NCI-H2196 treated with DMSO at 0.1 percent for 48 hours (cell line): ENCODE results near the gene AGAP9.
"Not testable (repeated sequence)": the region's sequence is repeated elsewhere in the genome, so short reads cannot be mapped to it uniquely, and the experiment has no call there.

Experiments used
- DNase-seq: peaks from one replicate; lab custom pipeline; 2025; ENCODE audit not compliant: unreplicated experiment; lab: John Stamatoyannopoulos, UW

The AGAP9 gene

DNA sequence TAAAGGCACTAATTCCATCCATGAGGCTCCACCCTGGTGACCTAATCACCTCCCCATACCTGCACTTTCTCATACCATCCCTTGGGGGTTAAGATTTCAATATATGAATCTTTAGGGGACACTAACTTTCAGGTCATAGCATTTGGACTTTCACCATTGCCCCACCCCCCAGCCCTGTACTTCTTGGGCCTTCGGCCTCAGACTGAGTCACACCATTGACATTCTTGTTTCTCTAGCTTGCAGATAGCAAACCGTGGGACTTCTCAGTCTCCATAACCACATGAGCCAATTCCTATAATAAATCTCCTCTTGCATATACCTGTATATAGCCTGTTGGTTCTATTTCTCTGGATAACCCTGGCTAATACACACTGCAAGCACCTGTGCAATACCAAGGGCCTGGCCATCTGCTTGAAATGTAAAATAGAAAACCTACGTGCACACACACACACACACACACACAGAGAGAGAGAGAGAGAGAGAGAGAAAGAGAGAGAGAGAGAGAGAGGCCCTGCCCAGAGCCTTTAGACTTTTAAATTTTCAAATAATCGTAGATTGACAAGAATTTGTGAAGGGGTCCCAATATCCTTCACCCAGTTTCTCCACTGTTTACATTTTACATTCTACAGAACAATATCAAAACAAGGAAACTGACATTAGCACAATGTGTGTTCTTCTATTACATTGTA lies 64.8 kb downstream of the AGAP9 start:
- no peak for DNase-seq

DNA sequence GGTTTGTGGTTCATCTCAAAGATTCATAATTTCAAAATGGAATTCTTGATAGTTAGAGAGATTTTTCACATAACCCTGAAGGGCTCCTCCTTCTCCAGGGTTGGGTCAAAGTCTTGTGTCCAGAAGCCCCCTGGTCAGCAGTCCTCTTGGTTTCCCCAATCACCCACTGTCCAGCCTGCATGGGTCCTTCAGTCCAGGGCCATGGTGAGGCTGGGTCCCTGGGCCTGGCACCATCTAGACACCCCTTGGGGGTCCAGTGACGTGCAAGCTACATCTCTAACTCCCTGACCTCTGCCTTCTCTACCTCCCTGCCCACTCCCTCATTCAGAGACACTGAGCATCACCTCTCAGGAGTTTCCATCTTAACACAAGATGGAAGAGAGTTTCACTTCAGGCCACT lies 65.6 kb downstream of the AGAP9 start:
- DNase-seq: no peak

DNA sequence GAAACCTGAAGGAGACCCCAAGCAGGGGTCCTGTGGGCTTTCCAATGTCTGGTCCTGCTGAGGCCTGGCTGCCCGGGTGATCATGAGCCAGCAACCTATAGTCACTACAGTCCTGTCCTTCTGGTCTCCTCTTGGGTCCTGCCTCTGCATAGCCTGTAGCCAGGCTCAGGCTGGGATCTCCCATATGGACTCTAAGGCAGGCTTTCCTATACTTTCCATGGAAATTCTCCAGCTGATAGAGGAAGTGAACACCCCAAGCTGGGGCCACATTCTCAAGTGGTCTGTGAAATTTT lies 66.0 kb downstream of the AGAP9 start:
- no peak for DNase-seq

DNA sequence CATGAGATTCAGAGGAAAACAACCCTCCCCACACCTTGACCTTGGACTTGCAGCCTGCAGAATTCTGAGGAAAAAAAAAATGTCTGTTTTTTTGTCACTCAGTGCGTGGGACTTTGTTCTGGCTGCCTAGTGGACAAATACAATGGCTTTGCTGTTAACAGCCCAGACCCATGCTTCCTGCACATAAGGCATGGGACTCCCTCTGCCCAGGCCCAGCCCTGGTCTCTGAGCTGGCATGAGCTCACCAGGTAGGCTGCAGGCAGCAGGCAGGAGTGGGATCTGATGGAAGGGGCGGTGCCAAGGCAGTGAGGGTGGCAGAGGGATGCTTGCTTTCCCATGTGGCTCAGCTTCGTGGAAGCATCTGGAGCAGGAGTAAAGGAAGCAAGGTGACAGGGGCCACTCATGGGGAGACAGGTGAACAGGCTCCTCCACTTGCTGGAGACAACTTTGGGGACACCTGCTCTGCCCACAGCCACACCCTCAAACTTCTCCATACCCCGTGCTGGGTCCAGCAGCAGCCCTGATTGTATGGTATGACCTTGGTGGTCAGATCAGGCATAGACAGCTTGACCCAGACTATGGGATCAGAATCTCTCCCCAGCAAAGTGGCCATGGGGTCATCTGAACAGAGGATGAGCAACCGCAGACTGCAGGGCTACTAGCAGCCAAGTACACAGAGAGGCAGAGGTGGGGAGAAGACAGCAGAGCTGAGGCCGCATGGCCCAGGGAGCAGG lies 66.5 kb downstream of the AGAP9 start:
- no peak for DNase-seq

DNA sequence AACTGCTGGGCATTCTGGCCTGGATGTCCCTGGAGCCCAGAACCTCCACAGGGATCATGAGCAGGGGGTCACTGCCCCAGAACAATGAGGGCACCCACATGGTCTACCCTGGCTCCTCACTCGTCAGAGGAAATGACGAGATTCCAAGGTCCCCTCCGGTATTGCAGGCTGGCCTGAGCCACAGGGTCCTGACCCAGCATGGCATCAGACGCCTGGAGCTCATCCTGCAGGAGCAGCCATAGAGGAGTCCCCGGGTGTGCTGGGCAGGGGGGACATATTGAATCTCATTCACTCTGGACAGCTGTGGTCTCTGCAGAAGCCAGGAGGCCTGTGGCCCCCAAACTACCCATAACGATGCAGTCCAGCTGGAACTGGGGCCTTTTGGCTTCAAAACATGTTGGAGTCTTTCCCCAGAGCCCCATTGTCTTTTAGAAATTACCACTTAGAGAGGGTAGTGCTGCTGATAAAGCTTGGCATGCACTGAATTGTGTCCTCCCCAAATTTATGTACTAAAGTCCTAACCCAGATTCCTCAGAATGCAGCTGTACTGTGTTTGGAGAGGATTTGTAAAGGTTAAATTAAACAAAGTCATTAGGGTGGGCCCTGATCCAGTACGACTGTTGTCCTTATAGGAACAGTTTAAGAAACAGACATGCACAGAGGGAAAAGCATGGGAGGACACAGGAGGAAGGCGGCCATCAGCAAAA lies 67.2 kb downstream of the AGAP9 start:
- DNase-seq: no peak

DNA sequence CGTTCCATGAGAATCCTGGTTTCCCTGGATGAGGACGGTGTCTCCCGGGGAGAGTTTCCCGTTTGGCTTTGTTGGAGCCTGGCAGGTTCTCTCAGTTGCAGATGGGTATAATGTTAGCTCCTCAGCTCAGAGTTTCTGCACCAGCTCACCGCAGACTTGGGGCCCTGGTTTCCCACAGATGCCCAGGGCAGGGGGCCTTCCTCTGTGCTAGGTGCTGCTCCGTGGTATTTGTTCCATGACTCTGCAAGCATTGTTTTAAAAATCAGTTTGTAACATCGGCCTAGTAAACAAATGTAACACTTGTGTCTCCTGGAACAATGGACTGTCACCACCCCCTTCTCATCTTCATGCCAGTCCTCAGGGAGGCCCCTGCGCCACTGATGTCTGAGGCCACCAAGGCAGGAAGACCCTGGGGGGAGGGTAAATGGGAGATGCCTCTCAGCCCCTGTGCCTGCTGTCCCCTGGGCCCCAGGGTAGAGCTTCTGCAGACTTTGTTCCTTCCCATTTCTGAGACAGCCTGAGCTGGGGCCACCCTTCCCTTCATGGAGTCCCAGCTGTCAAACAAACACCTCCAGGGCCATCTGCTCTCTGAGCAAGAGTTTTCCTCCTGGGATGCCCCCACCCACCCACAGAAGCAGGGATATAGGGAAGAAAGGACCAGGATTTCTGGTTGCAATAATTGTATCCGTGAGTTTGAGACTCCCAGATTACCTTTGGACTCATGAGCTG lies 67.9 kb downstream of the AGAP9 start:
- not testable (repeated sequence) for DNase-seq

DNA sequence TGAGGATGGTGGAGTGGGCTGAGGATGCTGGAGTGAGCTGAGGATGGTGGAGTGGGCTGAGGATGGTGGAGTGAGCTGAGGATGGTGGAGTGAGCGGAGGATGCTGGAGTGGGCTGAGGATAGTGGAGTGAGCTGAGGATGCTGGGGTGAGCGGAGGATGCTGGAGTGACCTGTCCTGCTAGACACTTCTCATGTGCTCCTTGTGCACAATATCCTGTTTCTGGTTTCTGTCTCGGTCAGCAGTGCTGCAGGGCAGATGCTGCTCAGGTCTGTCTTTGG lies 68.7 kb downstream of the AGAP9 start:
- no peak for DNase-seq

DNA sequence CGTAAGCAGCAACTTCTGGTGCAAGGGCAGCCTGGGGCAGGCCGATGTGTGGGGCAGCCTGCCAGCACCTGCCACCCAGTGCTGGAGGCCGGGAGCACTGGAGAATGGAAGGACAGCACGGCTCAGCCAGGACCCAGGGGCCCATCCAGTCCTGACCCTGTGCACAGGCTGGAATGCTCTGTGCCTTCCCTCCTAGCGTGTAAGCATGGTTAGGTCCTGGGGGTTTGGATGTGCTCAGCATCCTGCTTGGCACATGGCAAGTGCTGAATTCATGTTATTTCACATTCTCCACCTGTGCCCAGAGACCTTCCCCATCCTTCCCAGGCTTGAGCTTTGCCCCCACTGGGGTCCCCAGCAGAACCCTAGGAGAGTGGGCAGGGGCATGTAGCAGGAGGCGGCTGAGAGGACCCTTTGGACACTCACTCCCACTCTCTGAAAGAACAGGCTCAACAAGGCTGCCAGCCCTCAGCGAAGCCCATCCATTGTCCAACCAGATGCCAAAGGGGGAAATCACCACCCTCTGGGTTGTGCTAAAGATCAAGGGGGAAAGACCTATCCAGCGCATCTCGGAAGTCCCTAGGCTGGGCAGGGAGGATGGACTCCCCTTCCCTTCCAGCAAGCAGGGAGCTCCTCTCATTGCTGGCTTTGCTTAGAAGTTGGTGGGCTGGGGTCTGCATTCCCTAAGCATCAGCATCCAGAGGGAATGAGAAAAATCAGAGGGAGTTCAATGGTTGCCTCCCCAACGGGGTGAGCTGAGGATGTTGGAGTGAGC lies 69.2 kb downstream of the AGAP9 start:
- DNase-seq: no peak

DNA sequence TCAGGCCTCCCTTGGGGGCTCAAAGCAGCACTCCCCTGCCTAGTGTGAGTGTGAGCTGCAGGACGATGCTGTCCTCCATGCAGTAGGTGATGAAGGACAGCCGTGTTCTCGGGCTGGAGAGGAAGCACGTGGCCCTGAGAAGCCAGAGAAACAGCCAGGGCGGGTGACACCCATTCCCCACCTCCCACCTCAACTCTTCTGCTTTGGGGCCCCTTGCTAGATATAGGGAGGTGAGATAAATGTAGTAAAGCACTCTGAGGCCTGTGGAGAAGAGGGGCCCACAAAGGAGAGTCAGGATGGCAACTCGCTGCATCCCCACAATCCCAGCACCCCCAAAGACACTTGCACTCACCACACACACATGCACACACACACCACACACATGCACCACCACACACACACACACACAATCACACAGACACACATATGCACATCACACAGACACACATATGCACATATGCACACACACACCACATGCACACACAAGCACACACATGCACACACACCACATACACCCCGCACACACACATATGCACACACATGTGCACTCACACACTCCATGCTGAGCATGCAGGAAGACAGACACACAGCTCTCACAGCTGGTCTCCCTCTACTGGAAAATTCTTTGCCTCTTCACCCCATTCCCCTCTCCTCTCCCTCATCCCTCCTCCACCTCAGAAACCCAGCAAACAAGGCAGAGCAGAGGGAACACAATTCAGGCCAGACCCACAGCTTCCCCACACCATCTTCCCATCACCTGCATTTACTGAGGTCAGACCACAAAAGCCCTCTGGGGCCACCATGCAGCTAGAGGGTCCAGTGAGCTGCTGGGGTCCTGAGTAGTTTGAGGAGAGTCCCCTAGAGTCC lies 70.1 kb downstream of the AGAP9 start:
- no peak for DNase-seq

DNA sequence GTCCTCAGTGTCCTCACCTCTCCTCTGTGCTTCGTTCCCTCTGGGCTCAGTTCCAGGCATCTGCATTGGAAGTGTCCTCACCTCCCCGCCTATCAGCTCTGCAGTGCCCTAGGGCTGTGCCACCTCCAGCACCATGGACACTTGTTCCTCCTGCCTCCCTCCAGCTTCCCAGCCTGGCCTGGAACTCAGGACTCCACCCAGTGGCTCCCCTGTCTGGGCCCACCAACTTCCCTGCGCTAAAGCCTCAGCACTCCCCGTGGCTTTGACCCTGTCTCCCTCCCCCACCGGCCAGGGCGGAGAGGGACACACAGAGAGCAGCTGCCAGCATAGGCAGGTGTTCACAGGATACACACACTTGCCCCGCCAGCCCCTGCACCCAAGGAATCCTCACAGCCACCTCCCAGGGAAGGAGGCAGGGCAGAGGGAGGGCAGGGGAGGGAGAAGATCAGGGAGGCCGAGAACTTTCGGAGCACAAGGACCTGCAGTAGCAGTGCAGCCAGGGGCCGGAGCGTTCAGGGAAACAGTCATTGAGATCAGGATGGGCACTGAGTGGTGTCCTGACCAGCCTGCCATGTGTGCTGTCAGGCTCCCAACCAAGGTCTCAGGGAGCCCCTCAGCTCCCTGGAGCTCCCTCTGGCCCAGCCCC lies 70.8 kb downstream of the AGAP9 start:
- DNase-seq: peak; percentile 11

DNA sequence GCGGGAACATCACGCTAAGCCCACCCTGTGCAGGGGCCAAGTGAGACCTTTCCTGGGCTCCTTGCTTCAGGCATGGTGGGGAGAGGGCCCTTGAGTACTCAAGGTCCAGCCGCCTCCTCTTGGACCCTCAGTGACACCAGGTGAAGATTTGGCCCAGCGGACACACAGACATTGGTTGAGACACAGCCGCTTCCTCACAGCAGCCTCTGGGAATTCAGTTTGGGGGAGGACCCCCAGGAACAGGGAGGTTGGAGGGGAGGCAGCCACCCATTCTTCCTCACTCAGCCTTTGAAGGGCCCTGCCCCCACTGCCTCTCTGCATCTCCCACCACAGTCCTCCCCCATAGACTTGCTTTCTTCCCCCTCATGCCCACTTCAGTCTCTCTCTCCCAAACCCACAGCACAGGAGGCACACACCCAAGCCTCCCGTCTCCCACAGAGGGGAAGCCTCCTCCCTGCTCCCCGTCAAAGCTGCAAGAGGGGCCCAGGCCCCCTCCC lies 71.4 kb downstream of the AGAP9 start:
- DNase-seq: no peak
